ENCODE measurements around the gene PURA.

PURA gene

DNA sequence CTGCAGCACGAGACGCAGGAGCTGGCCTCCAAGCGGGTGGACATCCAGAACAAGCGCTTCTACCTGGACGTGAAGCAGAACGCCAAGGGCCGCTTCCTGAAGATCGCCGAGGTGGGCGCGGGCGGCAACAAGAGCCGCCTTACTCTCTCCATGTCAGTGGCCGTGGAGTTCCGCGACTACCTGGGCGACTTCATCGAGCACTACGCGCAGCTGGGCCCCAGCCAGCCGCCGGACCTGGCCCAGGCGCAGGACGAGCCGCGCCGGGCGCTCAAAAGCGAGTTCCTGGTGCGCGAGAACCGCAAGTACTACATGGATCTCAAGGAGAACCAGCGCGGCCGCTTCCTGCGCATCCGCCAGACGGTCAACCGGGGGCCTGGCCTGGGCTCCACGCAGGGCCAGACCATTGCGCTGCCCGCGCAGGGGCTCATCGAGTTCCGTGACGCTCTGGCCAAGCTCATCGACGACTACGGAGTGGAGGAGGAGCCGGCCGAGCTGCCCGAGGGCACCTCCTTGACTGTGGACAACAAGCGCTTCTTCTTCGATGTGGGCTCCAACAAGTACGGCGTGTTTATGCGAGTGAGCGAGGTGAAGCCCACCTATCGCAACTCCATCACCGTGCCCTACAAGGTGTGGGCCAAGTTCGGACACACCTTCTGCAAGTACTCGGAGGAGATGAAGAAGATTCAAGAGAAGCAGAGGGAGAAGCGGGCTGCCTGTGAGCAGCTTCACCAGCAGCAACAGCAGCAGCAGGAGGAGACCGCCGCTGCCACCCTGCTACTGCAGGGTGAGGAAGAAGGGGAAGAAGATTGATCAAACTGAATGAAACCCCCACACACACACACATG lies 654 bp downstream of the PURA start:
- H3K27ac ChIP-seq (ENCODE audit: low read depth, low read length) = peak overlapping the region; percentile 41
- H4K20me1 ChIP-seq (ENCODE audit: low read depth, low read length) = peaks cover 47% of the 10 kb centered on the region
- peaks cover 53% of the 10 kb centered on the region for H3K79me2 ChIP-seq (ENCODE audit: insufficient read depth, low read length)

GRCh38 chr5:140115186-140115500 lies 1.2 kb downstream of the PURA start:
- H2AFZ ChIP-seq (ENCODE audit: low read depth, low read length, severe bottlenecking) = no peak overlapping the region
- H3F3A ChIP-seq (ENCODE audit: insufficient read depth) = peaks cover 36% of the 10 kb centered on the region
- no peaks in the 10 kb centered on the region for H3K27me3 ChIP-seq (ENCODE audit: low read length)
- no peaks in the 10 kb centered on the region for H3K9me2 ChIP-seq (replicated peaks; ENCODE audit: insufficient read depth, low read length)
- no peak overlapping the region for H3K27ac ChIP-seq (ENCODE audit: low read depth, low read length)
- peak overlapping the region; percentile 97 for H3K4me2 ChIP-seq (ENCODE audit: low read depth, low read length, poor library complexity, severe bottlenecking)
- peak overlapping the region; percentile 80 for H3K4me3 ChIP-seq (ENCODE audit: insufficient read depth, low read length, poor library complexity, severe bottlenecking)
- TF ChIP-seq, protein P1, sequence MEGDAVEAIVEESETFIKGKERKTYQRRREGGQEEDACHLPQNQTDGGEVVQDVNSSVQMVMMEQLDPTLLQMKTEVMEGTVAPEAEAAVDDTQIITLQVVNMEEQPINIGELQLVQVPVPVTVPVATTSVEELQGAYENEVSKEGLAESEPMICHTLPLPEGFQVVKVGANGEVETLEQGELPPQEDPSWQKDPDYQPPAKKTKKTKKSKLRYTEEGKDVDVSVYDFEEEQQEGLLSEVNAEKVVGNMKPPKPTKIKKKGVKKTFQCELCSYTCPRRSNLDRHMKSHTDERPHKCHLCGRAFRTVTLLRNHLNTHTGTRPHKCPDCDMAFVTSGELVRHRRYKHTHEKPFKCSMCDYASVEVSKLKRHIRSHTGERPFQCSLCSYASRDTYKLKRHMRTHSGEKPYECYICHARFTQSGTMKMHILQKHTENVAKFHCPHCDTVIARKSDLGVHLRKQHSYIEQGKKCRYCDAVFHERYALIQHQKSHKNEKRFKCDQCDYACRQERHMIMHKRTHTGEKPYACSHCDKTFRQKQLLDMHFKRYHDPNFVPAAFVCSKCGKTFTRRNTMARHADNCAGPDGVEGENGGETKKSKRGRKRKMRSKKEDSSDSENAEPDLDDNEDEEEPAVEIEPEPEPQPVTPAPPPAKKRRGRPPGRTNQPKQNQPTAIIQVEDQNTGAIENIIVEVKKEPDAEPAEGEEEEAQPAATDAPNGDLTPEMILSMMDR (IDR thresholded peaks at IDR 0.05; ENCODE audit: insufficient read depth, low read length, poor library complexity, severe bottlenecking) = no peak
- no peak for TF ChIP-seq EZH2phosphoT487 (conservative IDR thresholded peaks at IDR 0.05; ENCODE audit: low read length)
- H4K20me1 ChIP-seq (ENCODE audit: low read depth, low read length) = peaks cover 47% of the 10 kb centered on the region
- peaks cover 50% of the 10 kb centered on the region for H3K79me2 ChIP-seq (ENCODE audit: insufficient read depth, low read length)
- no peaks in the 10 kb centered on the region for H3K9me3 ChIP-seq (ENCODE audit: insufficient read depth, low read length)
- peaks cover 7% of the 10 kb centered on the region for H3K36me3 ChIP-seq (ENCODE audit: low read length)
- H3K9ac ChIP-seq (ENCODE audit: low read length) = peak overlapping the region; percentile 79

More for the DNA sequence above, 654 bp downstream of the PURA start:
- Histone ChIP-seq H3K4me3 (ENCODE audit: insufficient read depth, low read length, poor library complexity, severe bottlenecking) (peak overlapping the region; percentile 80), H3K36me3 (ENCODE audit: low read length) (peaks cover 7% of the 10 kb centered on the region), H3K9me2 (replicated peaks; ENCODE audit: insufficient read depth, low read length) (no peaks in the 10 kb centered on the region), H3K9me3 (ENCODE audit: insufficient read depth, low read length) (no peaks in the 10 kb centered on the region), H3K27me3 (ENCODE audit: low read length) (no peaks in the 10 kb centered on the region), H3F3A (ENCODE audit: insufficient read depth) (peaks cover 40% of the 10 kb centered on the region), H3K4me2 (ENCODE audit: low read depth, low read length, poor library complexity, severe bottlenecking) (peak overlapping the region; percentile 97), H2AFZ (ENCODE audit: low read depth, low read length, severe bottlenecking) (peak overlapping the region; percentile 52), H3K9ac (ENCODE audit: low read length) (peak overlapping the region; percentile 79)
- TF ChIP-seq, protein P1 (IDR thresholded peaks at IDR 0.05; ENCODE audit: insufficient read depth, low read length, poor library complexity, severe bottlenecking) = no peak
- no peak for TF ChIP-seq EZH2phosphoT487 (conservative IDR thresholded peaks at IDR 0.05; ENCODE audit: low read length)

DNA sequence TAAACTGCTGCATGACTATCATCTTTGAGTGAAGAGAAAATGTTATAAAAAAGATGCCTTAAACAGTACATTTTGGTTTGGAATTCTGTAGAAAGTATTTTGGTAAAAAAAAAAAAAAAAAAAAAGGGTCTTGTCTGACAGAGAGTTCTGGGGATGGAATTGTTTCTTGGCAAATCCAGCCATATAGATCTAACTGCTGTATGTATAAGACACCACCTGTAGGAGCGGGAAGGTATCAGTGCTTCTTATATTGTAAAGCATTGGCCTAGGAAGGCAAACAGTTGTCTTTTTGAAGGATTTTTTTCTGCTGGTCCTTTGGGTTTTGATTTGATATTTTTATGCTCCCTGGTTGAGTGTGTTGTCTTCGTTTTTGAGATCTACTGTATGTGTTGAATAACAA lies 2.8 kb downstream of the PURA start:
- Histone ChIP-seq H3K27me3 (ENCODE audit: low read length) (no peaks in the 10 kb centered on the region), H3F3A (ENCODE audit: insufficient read depth) (peaks cover 32% of the 10 kb centered on the region), H3K9ac (ENCODE audit: low read length) (no peak overlapping the region), H3K27ac (ENCODE audit: low read depth, low read length) (no peak overlapping the region), H3K36me3 (ENCODE audit: low read length) (peaks cover 7% of the 10 kb centered on the region), H3K9me2 (replicated peaks; ENCODE audit: insufficient read depth, low read length) (no peaks in the 10 kb centered on the region), H3K9me3 (ENCODE audit: insufficient read depth, low read length) (no peaks in the 10 kb centered on the region), H2AFZ (ENCODE audit: low read depth, low read length, severe bottlenecking) (no peak overlapping the region), H3K79me2 (ENCODE audit: insufficient read depth, low read length) (peaks cover 40% of the 10 kb centered on the region), H3K4me3 (ENCODE audit: insufficient read depth, low read length, poor library complexity, severe bottlenecking) (no peak overlapping the region), H3K4me2 (ENCODE audit: low read depth, low read length, poor library complexity, severe bottlenecking) (peak overlapping the region; percentile 97), H4K20me1 (ENCODE audit: low read depth, low read length) (peaks cover 53% of the 10 kb centered on the region)
- TF ChIP-seq, protein P1 (IDR thresholded peaks at IDR 0.05; ENCODE audit: insufficient read depth, low read length, poor library complexity, severe bottlenecking) = no peak
- no peak for TF ChIP-seq EZH2phosphoT487 (conservative IDR thresholded peaks at IDR 0.05; ENCODE audit: low read length)

Measured in SU-DHL-6 (cell line).